GM19468 (cell line): ENCODE measurements around the gene OBSCN.

ENCODE experiments used
- ATAC-seq: cut with Tn5 transposase; IDR thresholded peaks from one replicate; pipeline ENCODE4 v1.9.1; 2021; ENCODE audit warnings: mild to moderate bottlenecking, moderate library complexity, moderate number of reproducible peaks; ENCODE audit not compliant: unreplicated experiment; ENCODE audit errors: extremely low read depth

The OBSCN gene

DNA sequence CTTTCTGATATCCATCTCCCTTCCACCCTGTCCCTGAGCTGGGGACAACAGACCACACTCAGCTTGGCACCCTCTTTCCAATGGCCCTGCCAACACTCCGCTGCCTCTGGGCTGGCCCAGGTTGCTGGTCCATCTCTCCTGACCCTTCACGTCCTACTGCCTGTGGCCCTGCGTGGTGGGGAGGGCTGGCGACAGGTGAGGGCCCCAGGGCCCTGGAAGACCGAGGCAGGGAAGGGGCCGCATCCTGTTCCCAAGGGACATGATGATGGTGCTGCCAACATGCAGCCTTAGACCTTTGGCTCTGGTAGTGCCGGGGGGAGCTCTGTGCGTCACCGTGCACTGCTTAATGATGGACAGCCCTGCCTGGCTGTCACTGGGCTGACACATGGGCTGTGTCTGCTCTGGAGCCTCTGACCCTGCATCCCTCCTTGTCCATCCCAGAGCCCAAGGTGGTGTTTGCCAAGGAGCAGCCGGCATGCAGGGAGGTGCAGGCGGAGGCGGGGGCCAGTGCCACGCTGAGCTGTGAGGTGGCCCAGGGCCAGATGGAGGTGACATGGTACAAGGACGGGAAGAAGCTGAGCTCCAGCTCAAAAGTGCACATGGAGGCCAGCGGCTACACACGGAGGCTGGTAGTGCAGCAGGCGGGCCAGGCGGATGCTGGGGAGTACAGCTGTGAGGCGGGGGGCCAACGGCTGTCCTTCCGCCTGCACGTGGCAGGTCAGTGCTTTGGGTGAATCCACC is 65.2 kb downstream of the OBSCN start:
- ATAC-seq = no peak

DNA sequence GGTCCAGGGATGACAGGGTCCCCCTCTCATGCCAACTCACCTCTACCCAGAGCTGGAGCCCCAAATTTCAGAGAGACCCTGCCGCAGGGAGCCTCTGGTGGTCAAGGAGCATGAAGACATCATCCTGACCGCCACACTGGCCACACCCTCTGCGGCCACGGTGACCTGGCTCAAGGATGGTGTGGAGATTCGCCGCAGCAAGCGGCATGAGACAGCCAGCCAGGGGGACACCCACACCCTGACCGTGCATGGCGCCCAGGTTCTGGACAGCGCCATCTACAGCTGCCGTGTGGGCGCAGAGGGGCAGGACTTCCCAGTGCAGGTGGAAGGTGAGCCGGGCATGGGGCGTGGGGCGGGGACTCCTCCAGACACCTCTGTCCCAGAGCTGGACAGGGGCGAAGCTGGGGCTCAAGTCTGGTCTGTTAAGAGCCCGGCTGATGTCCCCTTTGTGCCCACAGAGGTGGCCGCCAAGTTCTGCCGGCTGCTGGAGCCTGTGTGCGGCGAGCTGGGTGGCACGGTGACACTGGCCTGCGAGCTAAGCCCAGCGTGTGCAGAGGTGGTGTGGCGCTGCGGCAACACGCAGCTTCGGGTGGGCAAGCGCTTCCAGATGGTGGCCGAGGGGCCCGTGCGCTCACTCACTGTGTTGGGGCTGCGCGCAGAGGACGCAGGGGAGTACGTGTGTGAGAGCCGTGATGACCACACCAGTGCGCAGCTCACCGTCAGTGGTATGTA is 66.0 kb downstream of the OBSCN start:
- no peak for ATAC-seq

GRCh38 chr1:228274452-228275178 is 66.8 kb downstream of the OBSCN start:
- no peak for ATAC-seq

- ATAC-seq = no peak
These were observed 67.3 kb downstream of the OBSCN start for GRCh38 chr1:228275179-228275429.

DNA sequence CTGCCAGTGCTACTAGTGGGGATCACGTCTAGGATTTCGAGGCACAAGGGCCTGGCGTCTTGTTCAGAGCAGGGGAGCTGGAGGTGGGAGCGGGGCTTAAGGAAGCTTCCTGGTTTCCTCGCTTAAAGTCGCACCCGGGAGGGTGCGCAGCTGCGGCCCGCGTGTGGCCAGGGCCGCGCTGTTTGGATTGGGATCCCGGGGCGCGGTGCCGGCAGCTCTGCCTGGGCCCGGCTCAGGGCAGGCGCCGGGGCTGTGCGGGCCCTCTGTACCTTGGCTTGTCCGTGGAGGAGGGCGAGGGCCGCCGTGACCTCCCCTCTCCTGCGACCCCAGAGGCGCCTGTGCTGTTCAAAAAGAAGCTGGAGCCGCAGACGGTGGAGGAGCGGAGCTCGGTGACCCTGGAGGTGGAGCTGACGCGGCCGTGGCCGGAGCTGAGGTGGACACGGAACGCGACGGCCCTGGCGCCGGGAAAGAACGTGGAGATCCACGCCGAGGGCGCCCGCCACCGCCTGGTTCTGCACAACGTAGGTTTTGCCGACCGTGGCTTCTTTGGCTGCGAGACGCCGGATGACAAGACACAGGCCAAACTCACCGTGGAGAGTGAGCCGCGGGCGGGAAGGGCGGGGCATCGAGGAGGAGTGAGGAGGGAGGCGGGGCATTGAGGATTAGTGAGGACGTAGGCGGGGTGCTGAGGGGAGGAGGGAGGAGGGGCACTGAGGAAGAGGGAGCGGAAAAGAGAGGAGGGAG is 67.8 kb downstream of the OBSCN start:
- ATAC-seq = no peak

- no peak for ATAC-seq
These were observed 68.5 kb downstream of the OBSCN start for GRCh38 chr1:228276174-228276831.

DNA sequence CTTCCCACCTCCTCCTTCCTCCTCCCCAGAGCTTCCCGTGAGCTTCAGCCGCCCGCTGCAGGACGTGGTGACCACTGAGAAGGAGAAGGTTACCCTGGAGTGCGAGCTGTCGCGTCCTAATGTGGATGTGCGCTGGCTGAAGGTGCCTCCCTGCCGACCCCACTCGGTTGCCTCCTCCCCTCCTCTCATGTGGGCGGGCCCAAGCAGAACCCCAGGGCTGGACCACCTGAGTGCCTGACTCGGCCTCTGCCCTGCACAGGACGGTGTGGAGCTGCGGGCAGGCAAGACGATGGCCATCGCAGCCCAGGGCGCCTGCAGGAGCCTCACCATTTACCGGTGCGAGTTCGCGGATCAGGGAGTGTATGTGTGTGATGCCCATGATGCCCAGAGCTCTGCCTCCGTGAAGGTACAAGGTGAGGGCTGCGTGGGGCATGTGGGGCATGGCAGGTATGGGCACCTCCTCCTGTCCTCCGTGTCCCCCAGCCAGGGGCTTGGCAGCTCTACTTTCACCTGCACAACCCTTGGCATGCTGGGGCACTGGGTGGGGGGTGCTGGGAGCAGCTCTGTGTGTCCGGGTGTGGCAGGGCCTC is 69.2 kb downstream of the OBSCN start:
- no peak for ATAC-seq

DNA sequence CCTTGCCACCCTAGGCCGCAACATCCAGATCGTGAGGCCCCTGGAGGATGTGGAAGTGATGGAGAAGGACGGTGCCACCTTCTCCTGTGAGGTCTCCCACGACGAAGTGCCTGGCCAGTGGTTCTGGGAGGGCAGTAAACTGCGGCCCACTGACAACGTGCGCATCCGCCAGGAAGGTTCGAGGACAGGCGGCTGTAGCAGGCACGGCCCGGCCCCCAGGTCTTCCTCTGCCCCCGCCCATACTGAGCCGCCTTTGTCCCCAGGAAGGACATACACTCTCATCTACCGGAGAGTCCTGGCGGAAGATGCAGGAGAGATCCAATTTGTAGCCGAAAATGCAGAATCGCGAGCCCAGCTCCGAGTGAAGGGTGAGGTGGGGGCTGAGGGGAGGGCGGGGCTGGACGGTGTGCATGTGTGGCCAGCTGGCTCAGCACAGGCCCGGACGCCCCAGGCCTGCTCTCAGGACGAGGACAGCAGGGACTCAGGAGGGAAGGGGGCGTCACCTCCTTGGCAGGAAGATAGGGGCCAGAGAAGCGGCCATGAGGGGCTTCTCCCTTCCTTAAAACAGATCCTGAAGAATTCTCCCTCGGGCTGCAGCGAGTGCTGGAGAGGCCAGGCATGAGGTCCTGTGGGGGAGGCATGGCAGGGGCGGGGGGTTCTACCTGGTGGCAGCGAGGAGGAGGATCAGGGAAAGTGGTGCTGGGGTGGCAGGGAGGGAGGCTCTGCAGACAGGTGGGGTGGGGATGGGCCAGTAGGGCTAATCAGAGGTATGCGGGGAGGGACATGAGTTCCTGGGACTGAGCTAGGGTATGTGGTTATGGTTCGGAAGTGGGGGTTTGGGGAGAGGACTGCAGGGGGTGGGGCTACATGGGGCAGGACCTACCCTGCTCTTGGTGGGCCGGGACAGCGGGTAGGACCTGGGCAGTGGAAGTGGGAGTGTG is 69.9 kb downstream of the OBSCN start:
- ATAC-seq = no peak

- no peak for ATAC-seq
These were observed 70.6 kb downstream of the OBSCN start for GRCh38 chr1:228278432-228278941.

DNA sequence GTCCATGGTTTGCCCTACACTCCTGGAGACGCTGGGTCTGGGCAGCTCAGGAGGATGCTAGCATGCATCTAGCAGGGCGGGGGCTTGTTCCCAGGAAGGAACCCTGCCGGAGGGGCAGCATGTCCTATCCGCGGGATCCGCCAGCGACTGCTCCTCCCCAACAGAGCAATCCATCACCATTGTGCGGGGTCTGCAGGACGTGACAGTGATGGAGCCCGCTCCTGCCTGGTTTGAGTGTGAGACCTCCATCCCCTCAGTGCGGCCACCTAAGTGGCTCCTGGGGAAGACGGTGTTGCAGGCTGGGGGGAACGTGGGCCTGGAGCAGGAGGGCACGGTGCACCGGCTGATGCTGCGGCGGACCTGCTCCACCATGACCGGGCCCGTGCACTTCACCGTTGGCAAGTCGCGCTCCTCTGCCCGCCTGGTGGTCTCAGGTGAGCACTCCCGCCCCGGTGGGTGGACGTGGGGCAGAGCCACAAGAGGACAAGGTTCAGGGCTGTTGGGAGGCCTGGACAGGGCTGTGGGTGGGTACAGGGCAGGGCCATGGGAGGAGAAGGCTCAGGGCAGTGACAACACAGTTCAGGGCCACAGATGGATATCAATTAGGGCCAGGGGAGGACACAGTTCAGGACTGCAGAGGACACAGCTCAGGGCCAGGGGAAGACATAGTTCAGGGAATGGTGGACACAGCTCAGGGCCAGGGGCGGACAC is 71.3 kb downstream of the OBSCN start:
- no peak for ATAC-seq

- no peak for ATAC-seq
These were observed 71.9 kb downstream of the OBSCN start for GRCh38 chr1:228279722-228280105.

DNA sequence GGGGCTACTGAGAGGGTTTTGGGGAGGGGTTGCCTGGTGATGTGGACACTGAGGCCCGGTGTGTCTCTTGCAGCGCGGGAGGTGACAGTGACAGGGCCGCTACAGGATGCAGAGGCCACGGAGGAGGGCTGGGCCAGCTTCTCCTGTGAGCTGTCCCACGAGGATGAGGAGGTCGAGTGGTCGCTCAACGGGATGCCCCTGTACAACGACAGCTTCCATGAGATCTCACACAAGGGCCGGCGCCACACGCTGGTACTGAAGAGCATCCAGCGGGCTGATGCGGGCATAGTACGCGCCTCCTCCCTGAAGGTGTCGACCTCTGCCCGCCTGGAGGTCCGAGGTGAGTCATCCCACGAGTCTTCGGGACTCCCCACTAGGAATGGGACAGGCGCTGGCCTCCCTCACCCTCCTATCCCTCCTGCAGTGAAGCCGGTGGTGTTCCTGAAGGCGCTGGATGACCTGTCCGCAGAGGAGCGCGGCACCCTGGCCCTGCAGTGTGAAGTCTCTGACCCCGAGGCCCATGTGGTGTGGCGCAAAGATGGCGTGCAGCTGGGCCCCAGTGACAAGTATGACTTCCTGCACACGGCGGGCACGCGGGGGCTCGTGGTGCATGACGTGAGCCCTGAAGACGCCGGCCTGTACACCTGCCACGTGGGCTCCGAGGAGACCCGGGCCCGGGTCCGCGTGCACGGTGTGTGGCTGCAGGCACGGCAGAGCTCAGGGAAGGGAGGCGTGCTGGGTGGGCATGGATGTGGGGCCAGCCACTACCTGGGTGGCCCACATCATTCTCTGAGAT is 72.5 kb downstream of the OBSCN start:
- no peak for ATAC-seq

GRCh38 chr1:228280961-228281591 is 73.2 kb downstream of the OBSCN start:
- ATAC-seq = no peak

GRCh38 chr1:228281631-228282328 is 73.9 kb downstream of the OBSCN start:
- ATAC-seq = no peak

DNA sequence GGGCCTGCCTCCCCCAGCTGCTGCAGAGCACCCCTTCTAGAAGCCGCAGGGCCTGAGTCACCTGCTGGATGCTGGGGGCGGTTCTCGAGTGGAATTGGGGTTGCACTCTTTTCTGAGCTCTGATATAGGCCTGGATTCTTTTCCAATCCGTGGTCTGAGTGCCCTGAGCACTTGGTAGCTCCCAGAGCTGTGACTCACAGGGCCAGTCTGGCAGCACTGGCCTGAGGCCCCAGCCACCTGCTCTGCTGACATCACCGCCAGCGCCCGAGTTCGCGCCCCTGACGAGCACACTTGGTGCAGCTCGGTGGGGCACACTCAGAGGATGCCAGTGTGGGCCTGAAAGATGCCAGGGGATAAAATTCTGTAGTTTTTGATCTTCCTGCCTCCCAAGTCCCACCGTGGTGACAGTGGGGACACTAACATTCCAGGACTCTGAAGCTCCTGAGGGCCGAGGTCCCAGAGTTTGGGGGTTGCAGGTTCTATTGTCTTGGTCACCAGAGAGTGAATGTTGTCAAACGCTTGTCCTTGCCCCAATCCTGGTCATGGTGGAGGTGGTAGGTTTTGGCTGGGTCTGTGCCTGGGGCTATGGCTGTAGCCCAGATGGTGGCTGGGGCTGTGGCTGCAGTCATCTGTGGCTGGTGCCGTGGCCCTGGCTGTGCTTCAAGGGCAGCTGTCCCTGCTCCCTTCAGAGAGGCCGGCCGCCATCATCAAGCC is 74.6 kb downstream of the OBSCN start:
- no peak for ATAC-seq

- ATAC-seq = no peak
These were observed 75.2 kb downstream of the OBSCN start for GRCh38 chr1:228283043-228283371.
